Urothelium cell line (cell line): Measurements from ENCODE around the gene SNRPD3.

Source experiments
- DNase-seq: peaks from one replicate; pipeline ENCODE4 v3.0.0; 2011; ENCODE audit warnings: low spot score, mixed read lengths
- FAIRE-seq: peaks from 2 replicates; lab custom pipeline; 2011; peaks lifted over from hg19 to GRCh38; lab: Jason Lieb, UNC

SNRPD3 gene

GRCh38 chr22:24555165-24556039, at the start of gene SNRPD3:
TSS of gene SNRPD3 (plus strand) at chr22:24555999. CDS start at chr22:24557675, 1,676 bp downstream.
- DNase-seq (peak; percentile 100), FAIRE-seq (peak; percentile 93)

- FAIRE-seq: no peak
- DNase-seq: no peak
Measured at GRCh38 chr22:24506802-24507438, 48.9 kb upstream of the SNRPD3 start.

GRCh38 chr22:24507716-24508115, 48.1 kb upstream of the SNRPD3 start:
- FAIRE-seq: no peak
- DNase-seq: no peak

GRCh38 chr22:24510637-24511625, 44.9 kb upstream of the SNRPD3 start:
- FAIRE-seq (no peak), DNase-seq (no peak)

- no peak for DNase-seq
- FAIRE-seq: no peak
Measured at GRCh38 chr22:24512043-24512442, 43.8 kb upstream of the SNRPD3 start.

GRCh38 chr22:24513378-24514240, 42.2 kb upstream of the SNRPD3 start:
- DNase-seq (no peak), FAIRE-seq (peak; percentile 5)

- FAIRE-seq (no peak), DNase-seq (no peak)
Measured at GRCh38 chr22:24514241-24515026, 41.4 kb upstream of the SNRPD3 start.

GRCh38 chr22:24515027-24515338, 40.8 kb upstream of the SNRPD3 start:
- FAIRE-seq (no peak), DNase-seq (no peak)

- FAIRE-seq: peak; percentile 52
- peak; percentile 72 for DNase-seq
Measured at GRCh38 chr22:24516301-24516737, 39.5 kb upstream of the SNRPD3 start.

- FAIRE-seq: no peak
- DNase-seq: no peak
Measured at GRCh38 chr22:24517446-24517845, 38.4 kb upstream of the SNRPD3 start.

- FAIRE-seq: no peak
Measured at GRCh38 chr22:24518228-24518627, 37.6 kb upstream of the SNRPD3 start.

GRCh38 chr22:24518771-24519485, 36.9 kb upstream of the SNRPD3 start:
- DNase-seq: no peak
- FAIRE-seq: peak; percentile 55

More at GRCh38 chr22:24518228-24518627, 37.6 kb upstream of the SNRPD3 start:
- no peak for DNase-seq

- DNase-seq (no peak), FAIRE-seq (no peak)
Measured at GRCh38 chr22:24519496-24519895, 36.3 kb upstream of the SNRPD3 start.

- DNase-seq (peak; percentile 89), FAIRE-seq (peak; percentile 98)
Measured at GRCh38 chr22:24521791-24522245, 34.0 kb upstream of the SNRPD3 start.

GRCh38 chr22:24523873-24524272, 31.9 kb upstream of the SNRPD3 start:
- FAIRE-seq (no peak), DNase-seq (no peak)

- DNase-seq: peak; percentile 85
- peak; percentile 85 for FAIRE-seq
Measured at GRCh38 chr22:24525416-24526037, 30.3 kb upstream of the SNRPD3 start.

GRCh38 chr22:24526191-24526590, 29.6 kb upstream of the SNRPD3 start:
- DNase-seq (no peak), FAIRE-seq (no peak)

- no peak for DNase-seq
- FAIRE-seq: no peak
Measured at GRCh38 chr22:24529898-24530297, 25.9 kb upstream of the SNRPD3 start.
